Natural killer cell treated with Interleukin-12 subunit alpha and Interleukin-12 subunit beta and Interleukin-15 and Interleukin-18, amount 100 ng/mL, for 72 hours (primary cell): ENCODE results near the gene GMCL1. TPM values are rescaled to one million over a fixed set of nuclear protein-coding genes. Genes with fewer than 3 reads are reported as not detected.

Source experiments
- ATAC-seq, 2 donors: fragments of 150-1000 bp; cut with Tn5 transposase in 1 of 2; sonication (Bioruptor Pico), chemical (Tn5 transposase) in 1 of 2; 2 replicates each; pipeline ENCODE4 v1.10.0; 2021
- DNase-seq: peaks from one replicate; pipeline ENCODE4 v3.0.0; 2022; ENCODE audit warnings: low spot score
- H3K27ac Mint-ChIP-seq, 2 donors: 1 replicate in 1 of 2; 2 replicates in 1 of 2; pipeline ENCODE4 v1.8.0; 2022; ENCODE audit warnings: mixed read lengths in 2 of 2, mild to moderate bottlenecking in 1 of 2, moderate library complexity in 1 of 2
- H3K27me3 Mint-ChIP-seq, 2 donors: 1 replicate in 1 of 2; 2 replicates in 1 of 2; pipeline ENCODE4 v1.8.0; 2022; ENCODE audit warnings: mixed read lengths in 2 of 2
- H3K36me3 Mint-ChIP-seq: one replicate; pipeline ENCODE4 v1.8.0; 2022; ENCODE audit warnings: mixed read lengths
- H3K4me1 Mint-ChIP-seq, 2 donors: 1 replicate in 1 of 2; 2 replicates in 1 of 2; pipeline ENCODE4 v1.8.0; 2022; ENCODE audit warnings: low read depth in 2 of 2, mixed read lengths in 2 of 2, mild to moderate bottlenecking in 1 of 2
- H3K4me3 Mint-ChIP-seq: one replicate; pipeline ENCODE4 v1.8.0; 2022; ENCODE audit warnings: mixed read lengths
- H3K9me3 Mint-ChIP-seq: 2 replicates; pipeline ENCODE4 v1.8.0; 2022; ENCODE audit warnings: mixed read lengths
- total RNA-seq, 2 donors: library from RNA; stranded (reverse); gene quantifications; one replicate each; pipeline ENCODE4 v1.2.3, GENCODE V29; 2022

Gene GMCL1
- 10 to 100 TPM; 18.6 to 36.7 TPM for total RNA-seq

- DNase-seq (peak; percentile 98), ATAC-seq (peak; percentile 97 to 98)
- H3K27ac Mint-ChIP-seq, result peak within 1 kb of the TSS; percentile 88 to 94
- H3K36me3 Mint-ChIP-seq, result peaks cover 4% of the 10 kb centered on the region
- H3K4me3 Mint-ChIP-seq, result peak within 1 kb of the TSS; percentile 91
- no peaks in the 10 kb centered on the region for H3K9me3 Mint-ChIP-seq
- H3K4me1 Mint-ChIP-seq, result peaks cover 25 to 34% of the 10 kb centered on the region in 2 donors
- no peaks in the 10 kb centered on the region for H3K27me3 Mint-ChIP-seq
Measured at GRCh38 chr2:69829256-69830044, at the start of gene GMCL1. TSS of gene GMCL1 (plus strand) at chr2:69829660. CDS start at chr2:69829893, 233 bp downstream.

DNA sequence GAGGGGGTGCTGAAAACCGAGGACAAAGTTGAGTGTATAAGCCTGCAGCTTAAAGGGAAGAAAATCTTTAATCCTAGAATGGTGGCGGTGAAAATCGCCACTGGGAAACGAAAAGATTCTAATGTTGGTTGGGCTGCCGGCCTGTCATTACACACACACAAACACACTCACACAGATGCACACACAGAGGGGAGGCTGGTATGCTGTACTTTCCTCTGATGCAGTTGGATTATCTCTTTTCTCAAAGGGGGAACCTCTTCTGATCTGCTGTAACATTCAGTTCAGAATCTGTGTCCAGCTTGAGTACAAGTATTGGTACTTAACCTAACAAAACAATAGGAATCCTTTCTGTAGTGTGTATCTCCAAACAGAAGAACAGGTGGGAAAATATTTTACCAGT is 48.5 kb upstream of the GMCL1 start:
- Mint-ChIP-seq H3K27ac (no peak overlapping the region), H3K36me3 (no peaks in the 10 kb centered on the region), H3K9me3 (no peaks in the 10 kb centered on the region), H3K4me1 (peaks cover 11 to 20% of the 10 kb centered on the region in 2 donors), H3K4me3 (no peak overlapping the region), H3K27me3 (no peaks in the 10 kb centered on the region)
- DNase-seq, result no peak
- ATAC-seq, result no peak

DNA sequence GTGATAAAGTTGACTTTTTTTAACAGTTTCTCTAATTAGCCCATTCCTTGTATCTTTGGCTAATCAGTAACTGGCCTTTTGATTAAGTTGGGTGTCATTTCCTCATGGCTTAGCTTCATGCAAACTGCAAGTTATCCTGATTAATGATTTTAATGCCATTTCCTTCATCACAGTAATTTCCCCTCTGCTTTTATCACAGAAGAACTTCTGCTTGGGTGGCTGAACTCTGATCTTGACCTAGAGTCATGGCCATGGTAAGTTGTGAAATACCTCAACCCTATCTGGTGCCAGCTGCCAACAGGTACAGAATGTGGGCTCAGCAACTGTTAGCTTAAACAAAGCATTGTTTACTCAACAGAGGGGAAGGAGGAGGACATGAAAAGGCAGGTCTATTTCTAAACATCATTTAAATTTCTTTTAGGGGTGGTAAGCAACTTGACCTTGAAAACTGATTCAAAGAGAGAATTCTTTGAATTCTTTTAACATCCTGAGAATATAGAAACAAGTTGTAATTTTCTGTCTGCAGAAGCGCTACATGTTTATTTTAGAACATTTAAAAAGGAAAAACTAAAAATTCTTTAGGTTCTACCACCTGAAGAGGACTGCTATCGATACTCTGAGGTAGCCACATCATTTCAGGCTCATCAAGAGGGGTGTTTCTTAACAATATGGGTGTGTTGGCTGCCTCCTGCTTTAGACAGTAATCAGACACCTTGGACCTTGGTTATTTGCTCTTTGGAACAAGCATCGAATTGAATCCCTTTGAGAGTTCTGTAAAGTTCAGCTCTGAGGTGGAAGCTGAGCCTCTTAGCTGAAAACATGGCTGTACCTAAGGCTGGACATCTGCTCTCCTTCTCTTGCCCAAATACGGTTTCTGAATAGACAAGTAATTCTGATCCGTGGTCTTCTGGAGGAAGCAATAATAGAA is 47.9 kb upstream of the GMCL1 start:
- H3K27ac Mint-ChIP-seq, result no peak overlapping the region
- peaks cover 6 to 14% of the 10 kb centered on the region in 2 donors for H3K4me1 Mint-ChIP-seq
- H3K4me3 Mint-ChIP-seq, result no peak overlapping the region
- no peaks in the 10 kb centered on the region for H3K27me3 Mint-ChIP-seq
- no peak for DNase-seq
- H3K9me3 Mint-ChIP-seq, result no peaks in the 10 kb centered on the region
- no peak for ATAC-seq
- H3K36me3 Mint-ChIP-seq, result no peaks in the 10 kb centered on the region

DNA sequence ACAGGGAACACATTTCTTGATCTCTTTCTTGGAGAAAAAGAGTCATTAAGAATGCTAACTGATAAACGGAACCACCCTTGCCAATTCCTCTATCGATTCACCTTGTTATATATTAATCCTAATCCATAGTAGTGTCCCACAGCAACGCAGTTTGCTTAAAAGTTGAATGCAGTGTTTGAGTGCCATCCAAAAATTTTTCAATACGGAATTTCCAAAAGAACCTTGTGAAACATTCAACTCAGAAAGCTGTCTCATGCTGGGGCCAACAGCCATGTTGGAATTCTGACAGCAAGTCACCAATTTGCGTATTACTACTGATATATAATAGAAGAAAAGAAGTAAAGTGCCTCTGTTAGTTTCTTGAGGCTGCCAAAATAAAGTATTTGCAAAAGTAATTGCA is 45.2 kb upstream of the GMCL1 start:
- DNase-seq (no peak), ATAC-seq (no peak)
- H3K9me3 Mint-ChIP-seq, result no peaks in the 10 kb centered on the region
- H3K27me3 Mint-ChIP-seq, result no peaks in the 10 kb centered on the region
- peaks cover 7 to 21% of the 10 kb centered on the region in 2 donors for H3K4me1 Mint-ChIP-seq
- H3K36me3 Mint-ChIP-seq, result no peaks in the 10 kb centered on the region
- H3K4me3 Mint-ChIP-seq, result no peak overlapping the region
- H3K27ac Mint-ChIP-seq, result no peak overlapping the region

DNA sequence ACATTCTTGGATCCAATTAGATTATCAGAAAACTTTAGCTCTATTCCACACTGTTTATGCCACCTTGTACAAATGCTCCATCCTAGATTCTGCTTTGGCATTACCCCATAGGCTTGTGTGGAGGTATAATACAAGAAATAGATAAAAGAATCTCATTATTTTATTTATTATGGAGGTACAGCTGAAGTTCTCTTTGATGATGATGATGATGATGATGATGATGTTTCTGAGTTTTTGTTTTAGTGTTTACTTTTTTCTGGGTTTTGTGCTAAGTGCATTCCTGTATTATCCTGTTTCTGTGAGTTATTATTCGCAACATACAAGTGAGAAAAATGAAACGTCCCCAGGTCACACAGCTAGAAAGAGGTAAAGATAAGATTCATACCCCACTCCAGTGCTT is 44.1 kb upstream of the GMCL1 start:
- H3K27ac Mint-ChIP-seq, result no peak overlapping the region
- ATAC-seq (no peak), DNase-seq (no peak)
- peaks cover 16 to 28% of the 10 kb centered on the region in 2 donors for H3K4me1 Mint-ChIP-seq
- H3K36me3 Mint-ChIP-seq, result no peaks in the 10 kb centered on the region
- H3K9me3 Mint-ChIP-seq, result no peaks in the 10 kb centered on the region
- H3K4me3 Mint-ChIP-seq, result no peak overlapping the region
- H3K27me3 Mint-ChIP-seq, result no peaks in the 10 kb centered on the region

GRCh38 chr2:69786052-69786560 is 43.4 kb upstream of the GMCL1 start:
- Mint-ChIP-seq H3K36me3 (no peaks in the 10 kb centered on the region), H3K4me3 (no peak overlapping the region), H3K4me1 (peaks cover 12 to 23% of the 10 kb centered on the region in 2 donors), H3K27me3 (no peaks in the 10 kb centered on the region), H3K27ac (no peak overlapping the region), H3K9me3 (no peaks in the 10 kb centered on the region)
- ATAC-seq (no peak), DNase-seq (no peak)

DNA sequence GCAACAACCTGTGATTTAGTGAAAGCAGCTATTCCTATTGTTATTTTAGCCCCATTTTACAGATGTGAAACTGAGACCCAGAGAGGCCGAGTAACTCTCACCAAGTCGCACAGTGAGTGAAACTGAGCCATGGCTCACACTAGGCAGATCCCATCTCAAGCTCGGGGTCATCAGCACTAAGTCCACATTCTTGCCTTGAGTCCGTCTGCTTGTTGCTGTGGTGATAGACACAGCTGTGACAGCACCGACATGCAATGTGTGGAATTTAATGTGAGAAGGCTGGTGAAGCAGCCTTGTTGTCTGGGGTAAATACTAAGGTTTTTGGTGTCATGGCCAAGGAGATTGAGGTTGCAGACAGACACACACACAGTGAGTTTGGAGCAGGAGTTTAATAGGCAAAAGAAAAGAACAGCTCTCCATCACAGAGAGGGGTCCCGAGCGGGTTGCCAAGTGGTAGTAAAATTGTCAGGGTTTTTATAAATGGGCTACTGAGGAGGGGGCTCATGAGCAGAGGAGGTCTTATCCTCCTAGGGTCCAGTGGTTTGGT is 40.2 kb upstream of the GMCL1 start:
- Mint-ChIP-seq H3K27me3 (no peaks in the 10 kb centered on the region), H3K36me3 (no peaks in the 10 kb centered on the region), H3K4me1 (peaks cover 12 to 20% of the 10 kb centered on the region in 2 donors), H3K27ac (no peak overlapping the region), H3K4me3 (no peak overlapping the region), H3K9me3 (no peaks in the 10 kb centered on the region)
- no peak for ATAC-seq
- DNase-seq, result no peak

- Mint-ChIP-seq H3K4me3 (peak overlapping the region; percentile 77), H3K4me1 (peaks cover 12 to 20% of the 10 kb centered on the region in 2 donors), H3K36me3 (no peaks in the 10 kb centered on the region), H3K9me3 (no peaks in the 10 kb centered on the region), H3K27me3 (no peaks in the 10 kb centered on the region), H3K27ac (peak overlapping the region; percentile 40 to 77)
- ATAC-seq (no peak), DNase-seq (no peak)
Measured at GRCh38 chr2:69789772-69790600, 39.5 kb upstream of the GMCL1 start.

- no peak for ATAC-seq
- DNase-seq, result no peak
- H3K4me3 Mint-ChIP-seq, result no peak overlapping the region
- H3K27ac Mint-ChIP-seq, result peak overlapping the region; percentile 40 to 77
- H3K36me3 Mint-ChIP-seq, result no peaks in the 10 kb centered on the region
- H3K9me3 Mint-ChIP-seq, result no peaks in the 10 kb centered on the region
- peaks cover 12 to 20% of the 10 kb centered on the region in 2 donors for H3K4me1 Mint-ChIP-seq
- H3K27me3 Mint-ChIP-seq, result no peaks in the 10 kb centered on the region
Measured at GRCh38 chr2:69790601-69790959, 38.9 kb upstream of the GMCL1 start.

DNA sequence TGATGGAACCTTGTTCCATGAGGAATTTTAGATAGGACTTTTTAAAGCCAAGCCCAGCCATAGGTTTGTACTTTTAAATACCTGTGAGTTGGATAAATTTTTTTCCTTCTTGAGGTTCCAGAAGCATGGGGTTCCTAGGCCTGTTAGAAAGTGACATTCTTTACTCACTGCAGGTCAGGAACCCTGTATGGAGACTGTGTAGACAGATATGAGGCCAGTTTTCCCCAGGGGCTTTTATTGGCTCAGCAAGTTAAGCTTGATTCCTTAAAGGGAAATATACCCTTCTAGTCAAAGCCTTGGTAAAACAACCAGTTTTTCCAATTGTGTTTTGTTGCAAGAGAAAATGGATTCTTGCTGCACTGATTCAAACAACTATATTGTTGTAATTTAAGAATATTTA is 38.4 kb upstream of the GMCL1 start:
- DNase-seq (no peak), ATAC-seq (no peak)
- no peaks in the 10 kb centered on the region for H3K9me3 Mint-ChIP-seq
- no peak overlapping the region for H3K27ac Mint-ChIP-seq
- no peak overlapping the region for H3K4me3 Mint-ChIP-seq
- H3K27me3 Mint-ChIP-seq, result no peaks in the 10 kb centered on the region
- peaks cover 12 to 20% of the 10 kb centered on the region in 2 donors for H3K4me1 Mint-ChIP-seq
- no peaks in the 10 kb centered on the region for H3K36me3 Mint-ChIP-seq

- no peaks in the 10 kb centered on the region for H3K9me3 Mint-ChIP-seq
- H3K36me3 Mint-ChIP-seq, result no peaks in the 10 kb centered on the region
- ATAC-seq, result no peak
- DNase-seq, result no peak
- H3K27me3 Mint-ChIP-seq, result no peaks in the 10 kb centered on the region
- H3K4me3 Mint-ChIP-seq, result no peak overlapping the region
- peaks cover 19 to 31% of the 10 kb centered on the region in 2 donors for H3K4me1 Mint-ChIP-seq
- no peak overlapping the region for H3K27ac Mint-ChIP-seq
Measured at GRCh38 chr2:69796174-69796573, 33.3 kb upstream of the GMCL1 start.

GRCh38 chr2:69797235-69797634 is 32.2 kb upstream of the GMCL1 start:
- no peak for ATAC-seq
- H3K27ac Mint-ChIP-seq, result no peak overlapping the region
- H3K27me3 Mint-ChIP-seq, result no peaks in the 10 kb centered on the region
- H3K4me3 Mint-ChIP-seq, result peak overlapping the region; percentile 83
- no peak for DNase-seq
- peaks cover 23 to 31% of the 10 kb centered on the region in 2 donors for H3K4me1 Mint-ChIP-seq
- no peaks in the 10 kb centered on the region for H3K36me3 Mint-ChIP-seq
- no peaks in the 10 kb centered on the region for H3K9me3 Mint-ChIP-seq

DNA sequence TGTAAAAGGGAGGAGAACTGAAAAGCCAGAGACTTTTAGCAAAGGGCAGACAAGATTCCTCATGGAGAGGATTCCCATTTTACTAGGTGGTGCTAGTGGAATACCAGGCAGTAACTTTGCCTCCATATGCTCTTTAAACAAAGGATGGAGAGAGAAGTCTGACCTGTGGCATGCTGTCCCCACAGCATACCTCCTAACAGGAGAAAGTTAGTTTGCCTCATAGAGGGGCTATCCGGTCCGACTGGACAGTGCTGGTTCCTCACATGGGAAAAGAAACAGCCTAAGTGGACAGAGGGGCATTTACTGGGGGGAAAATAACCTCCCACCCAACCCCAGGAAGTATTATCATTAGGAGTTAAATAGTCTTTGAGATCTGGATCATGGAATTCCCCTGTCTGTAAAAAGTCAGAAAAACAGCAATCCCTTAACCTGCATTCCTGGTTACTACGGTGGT is 31.6 kb upstream of the GMCL1 start:
- peaks cover 24 to 31% of the 10 kb centered on the region in 2 donors for H3K4me1 Mint-ChIP-seq
- no peaks in the 10 kb centered on the region for H3K27me3 Mint-ChIP-seq
- H3K4me3 Mint-ChIP-seq, result peak overlapping the region; percentile 83
- H3K9me3 Mint-ChIP-seq, result no peaks in the 10 kb centered on the region
- no peak for DNase-seq
- ATAC-seq, result no peak
- H3K36me3 Mint-ChIP-seq, result no peaks in the 10 kb centered on the region
- H3K27ac Mint-ChIP-seq, result peak overlapping the region; percentile 53 to 86
